K562 (cell line): ENCODE results near the gene ZDHHC24. TPM values are rescaled to one million over a fixed set of nuclear protein-coding genes. Genes with fewer than 3 reads are reported as not detected.

Experiments
- ATAC-seq: fragments of 200-7000 bp; cut with Tn5 transposase; 3 replicates; pipeline ENCODE4 v1.9.1; 2020; ENCODE audit warnings: moderate library complexity
- BruUV-seq: library from RNA; stranded (reverse); fragments of 400-500 nt; replicated peaks from 2 replicates; lab custom pipeline; 2021; lab: Mats Ljungman, UMichigan
- CTCF ChIA-PET: fragments of 300-600 bp; formaldehyde crosslinking; extraction: SDS; loops from one replicate; lab custom pipeline; 2021; ENCODE audit warnings: low intra/inter-chr PET ratio; lab: Yijun Ruan, JAX
- POLR2A ChIA-PET: fragments of 300-600, 350-650 bp; sonication (Branson Sonifier 250); formaldehyde crosslinking; extraction: SDS; loops from one replicate; lab custom pipeline; 2021; ENCODE audit warnings: antibody characterized with exemption, inconsistent platforms; lab: Yijun Ruan, JAX
- DNase-seq, 4 experiments: peaks; one replicate each; pipeline versions ENCODE4 v3.0.0 to v3.0.0-alpha.2; 2011 to 2018; ENCODE audit warnings: low spot score in 3 of 4, mixed read lengths in 3 of 4; ENCODE audit errors: extremely low read depth in 1 of 4
- FAIRE-seq: peaks from 2 replicates; lab custom pipeline; 2011; peaks lifted over from hg19 to GRCh38; lab: Jason Lieb, UNC
- H2AFZ ChIP-seq: 2 replicates; pipeline ENCODE4 v1.6.0; 2011; ENCODE audit warnings: low read depth, low read length, control low read depth, inconsistent platforms
- H3K27ac ChIP-seq: fragments of 200-600 bp; 3 replicates; pipeline ENCODE4 v1.8.0; 2011; ENCODE audit warnings: low read depth, mild to moderate bottlenecking, control low read depth, inconsistent platforms, low read length, moderate library complexity, mixed read lengths; ENCODE audit errors: extremely low read depth
- H3K27me3 ChIP-seq, 2 experiments: fragments of 300-600 bp in 1 of 2; 2 replicates in 1 of 2; 3 replicates in 1 of 2; pipeline versions ENCODE4 v1.6.0 to v1.8.0; 2011; ENCODE audit warnings: inconsistent platforms in 2 of 2, low read length in 2 of 2, mild to moderate bottlenecking in 1 of 2, mixed read lengths in 1 of 2, moderate library complexity in 1 of 2; ENCODE audit not compliant: control insufficient read depth in 2 of 2, insufficient read depth in 2 of 2
- H3K36me3 ChIP-seq: fragments of 300-600 bp; 3 replicates; pipeline ENCODE4 v1.8.0; 2011; ENCODE audit warnings: mild to moderate bottlenecking, low read length, inconsistent platforms; ENCODE audit not compliant: control insufficient read depth, insufficient read depth
- H3K4me1 ChIP-seq, 2 experiments: fragments of 200-600 bp in 1 of 2; replicated peaks in 1 of 2; 2 replicates in 1 of 2; 3 replicates in 1 of 2; pipeline versions ENCODE4 v1.5.1 to v1.8.0; 2011; ENCODE audit warnings: inconsistent platforms in 2 of 2, low read length in 2 of 2, mild to moderate bottlenecking in 1 of 2, mixed read lengths in 1 of 2, moderate library complexity in 1 of 2; ENCODE audit not compliant: control insufficient read depth in 2 of 2, insufficient read depth in 2 of 2
- H3K4me2 ChIP-seq: 2 replicates; pipeline ENCODE4 v1.6.1; 2011; ENCODE audit warnings: low read length, control low read depth, inconsistent platforms, mixed read lengths; ENCODE audit not compliant: insufficient read depth
- H3K4me3 ChIP-seq: fragments of 200-600 bp; sonication (generic), shearing (Covaris generic); 2 replicates; pipeline ENCODE4 v1.5.1; 2016; ENCODE audit warnings: control low read depth, inconsistent platforms
- H3K79me2 ChIP-seq: fragments of 200-600 bp; 3 replicates; pipeline ENCODE4 v1.8.0; 2011; ENCODE audit warnings: low read length, inconsistent platforms; ENCODE audit not compliant: control insufficient read depth, insufficient read depth
- H3K9ac ChIP-seq, 2 experiments: 2 replicates each; pipeline versions ENCODE4 v1.6.0 to v1.6.1; 2011; ENCODE audit warnings: low read depth in 2 of 2, low read length in 2 of 2, control low read depth in 1 of 2, inconsistent platforms in 1 of 2, mild to moderate bottlenecking in 1 of 2, mixed read lengths in 1 of 2; ENCODE audit not compliant: insufficient read depth in 1 of 2
- H3K9me1 ChIP-seq: one replicate; pipeline ENCODE4 v1.6.0; 2011; ENCODE audit warnings: inconsistent platforms, mild to moderate bottlenecking, low read length, moderate library complexity; ENCODE audit not compliant: control insufficient read depth, insufficient read depth
- H3K9me3 ChIP-seq: replicated peaks from 2 replicates; pipeline ENCODE4 v1.5.1; 2011; ENCODE audit warnings: low read depth, low read length, inconsistent platforms; ENCODE audit not compliant: control insufficient read depth, insufficient read depth
- H4K20me1 ChIP-seq: replicated peaks from 2 replicates; pipeline ENCODE4 v1.6.1; 2011; ENCODE audit warnings: low read length, inconsistent platforms, mixed read lengths; ENCODE audit not compliant: control insufficient read depth, insufficient read depth
- EGR1 ChIP-seq: fragments of 450-650 bp; conservative IDR thresholded peaks from 2 replicates; pipeline ENCODE4 v1.6.1; 2017; ENCODE audit warnings: mild to moderate bottlenecking
- GTF2B ChIP-seq: IDR thresholded peaks from 2 replicates; pipeline ENCODE4 v1.6.1; 2011; ENCODE audit not compliant: insufficient read length; ENCODE audit errors: extremely low read depth
- TFAP4 ChIP-seq: sonication (generic); formaldehyde crosslinking; IDR thresholded peaks from 2 replicates; pipeline ENCODE4 v1.8.0; 2022; ENCODE audit warnings: missing genetic modification reagents, mild to moderate bottlenecking, moderate library complexity, borderline replicate concordance
- ZBED1 ChIP-seq: IDR thresholded peaks from 2 replicates; pipeline ENCODE4 v1.6.1; 2014
- ZC3H8 ChIP-seq: fragments of 450-650 bp; IDR thresholded peaks from 2 replicates; pipeline ENCODE4 v1.6.1; 2017
- WGBS: fragments of 100-300 bp; shearing (Covaris generic); methylation state at CpG from one replicate; pipeline ENCODE4 v1.1.6; 2016; ENCODE audit warnings: low coverage, mixed read lengths; ENCODE audit not compliant: insufficient coverage; ENCODE audit errors: missing lambda C conversion rate; 5-methylcytosine and 5-hydroxymethylcytosine counted together
- in situ Hi-C: fragments of 300-500 bp; cut with MboI; formaldehyde crosslinking; loops from 4 replicates; pipeline ENCODE4 v1.15.0; 2018; ENCODE audit warnings: inconsistent platforms, mixed read lengths
- intact Hi-C: fragments of 100-400 bp; cut with micrococcal nuclease; formaldehyde crosslinking; loops from 2 replicates; pipeline ENCODE4 v1.14.2; 2022
- polyA plus RNA-seq, 8 experiments: library from polyadenylated mRNA; depleted of rRNA in 4 of 8; stranded (reverse) in 5 of 8; unstranded in 3 of 8; fragments of >200 nt; fragmentation: Nextera tagmentation in 2 of 8; fragmentation: Illumina TruSeq in 1 of 8; extraction: Ambion mirVana in 2 of 8; extraction: Trizol in 1 of 8; gene quantifications; 2 replicates each; pipeline versions ENCODE4 v1.2.1 to v1.2.3, GENCODE V29; 2011 to 2014; ENCODE audit warnings: inconsistent platforms in 1 of 8, missing spikeins in 1 of 8
- total RNA-seq, 7 experiments: library from RNA; depleted of rRNA in 6 of 7; stranded (reverse); fragments of >200 nt in 6 of 7; fragmentation: Illumina TruSeq in 2 of 7; extraction: Trizol in 2 of 7; gene quantifications; 2 replicates each; pipeline versions ENCODE4 v1.2.1 to v1.2.3, GENCODE V29; 2011 to 2021; ENCODE audit warnings: low replicate concordance in 1 of 7

Gene ZDHHC24
- total and polyA plus RNA-seq, 9 of the 15 experiments (the other 6 are each of a cell fraction or from before 2014, with no cell fraction given) = 0.45 to 11.2 (median 2.7) TPM

GRCh38 chr11:66561975-66562248 is 16.1 kb upstream of the ZDHHC24 start:
- H3K36me3 ChIP-seq = no peaks in the 10 kb centered on the region
- no peaks in the 10 kb centered on the region for H4K20me1 ChIP-seq
- ATAC-seq (no peak), FAIRE-seq (no peak), DNase-seq (no peak)
- no peaks in the 10 kb centered on the region for H3K79me2 ChIP-seq
- no TSS peak for BruUV-seq
- ChIA-PET CTCF (no interaction called here), POLR2A (interaction anchor here (0.6 to 3.6 kb wide), 6 partner anchors 11 to 277 kb away, joined by 3 to 15 read pairs (median 3); partner anchors contain the start of genes ACTN3, RBM4 and ZDHHC24)
- TF ChIP-seq ZC3H8 = no peak
- peak; percentile 61 for TF ChIP-seq EGR1
- no peaks in the 10 kb centered on the region for H3K9me1 ChIP-seq
- in situ Hi-C loops (no loop called here), intact Hi-C loops (no loop called here)
- H3K4me2 ChIP-seq = no peak overlapping the region
- H3K27me3 ChIP-seq = no peaks in the 10 kb centered on the region
- H3K4me3 ChIP-seq = no peak overlapping the region
- H3K9ac ChIP-seq = no peak overlapping the region
- peaks cover 8 to 38% of the 10 kb centered on the region in 2 experiments; a peak in 4 of 5 replicates for H3K4me1 ChIP-seq
- H3K27ac ChIP-seq = no peak overlapping the region
- H3K9me3 ChIP-seq = no peaks in the 10 kb centered on the region
- WGBS = 49% methylated on average over 9 of the region's 9 CpGs
- no peak overlapping the region for H2AFZ ChIP-seq

GRCh38 chr11:66561178-66561974 is 15.5 kb upstream of the ZDHHC24 start:
- TF ChIP-seq GTF2B = no peak
- TF ChIP-seq TFAP4 (CRISPR knock-in tag) = peak; percentile 19; the same call in 1 of the 2 replicates
- TF ChIP-seq ZBED1 = no peak
- BruUV-seq = no TSS peak
- no peaks in the 10 kb centered on the region for H3K27me3 ChIP-seq
- peaks cover 8 to 38% of the 10 kb centered on the region in 2 experiments; a peak in 4 of 5 replicates for H3K4me1 ChIP-seq
- in situ Hi-C loops (no loop called here), intact Hi-C loops (no loop called here)
- DNase-seq (peak in 3 of 4 experiments; percentile 23 to 51 (median 29)), FAIRE-seq (no peak), ATAC-seq (peak; percentile 48)
- H4K20me1 ChIP-seq = no peaks in the 10 kb centered on the region
- no peaks in the 10 kb centered on the region for H3K79me2 ChIP-seq
- ChIA-PET POLR2A (interaction anchor here (0.6 to 3.6 kb wide), 6 partner anchors 11 to 277 kb away, joined by 3 to 15 read pairs (median 3); partner anchors contain the start of genes ACTN3, RBM4 and ZDHHC24), CTCF (no interaction called here)
- no peak overlapping the region for H3K27ac ChIP-seq
- H3K9me1 ChIP-seq = no peaks in the 10 kb centered on the region
- H3K4me2 ChIP-seq = no peak overlapping the region
- 41% methylated on average over 14 of the region's 14 CpGs for WGBS
- peak overlapping the region; percentile 30; the same call in 1 of the 2 replicates for H2AFZ ChIP-seq
- H3K4me3 ChIP-seq = no peak overlapping the region
- H3K9me3 ChIP-seq = no peaks in the 10 kb centered on the region
- H3K36me3 ChIP-seq = no peaks in the 10 kb centered on the region
- peak overlapping the region in 1 of 2 experiments; percentile 69; a peak in 2 of 4 replicates for H3K9ac ChIP-seq
